ENCODE results near the gene CLCN6.

The CLCN6 gene

GRCh38 chr1:11813021-11813420, 7.0 kb downstream of the CLCN6 start:
- no peak for DNase-seq (ENCODE audit: low read depth, low spot score)
- ChIA-PET CTCF (no interaction called here), POLR2A (no interaction called here)
- no peak for TF ChIP-seq CTCF (IDR thresholded peaks at IDR 0.05; ENCODE audit: insufficient read depth, low read length, missing control alignments)
- no peak overlapping the region for H3K4me3 ChIP-seq (ENCODE audit: low read depth, low read length)

GRCh38 chr1:11817192-11817591, 11.2 kb downstream of the CLCN6 start:
- no peak for DNase-seq (ENCODE audit: low read depth, low spot score)
- CTCF ChIA-PET, result no interaction called here
- H3K4me3 ChIP-seq (ENCODE audit: low read depth, low read length), result no peak overlapping the region
- POLR2A ChIA-PET, result no interaction called here
- no peak for TF ChIP-seq CTCF (IDR thresholded peaks at IDR 0.05; ENCODE audit: insufficient read depth, low read length, missing control alignments)

- ChIA-PET POLR2A (interaction anchor here (1.3 to 1.8 kb wide), 2 partner anchors 17 to 87 kb away, joined by 4 to 10 read pairs; no protein-coding TSS in a partner anchor), CTCF (interaction anchor here (1.2 to 8.7 kb wide), 2 partner anchors 16 to 35 kb away, joined by 3 to 86 read pairs; no protein-coding TSS in a partner anchor)
- DNase-seq (ENCODE audit: low read depth, low spot score), result no peak
- no peak for TF ChIP-seq CTCF (IDR thresholded peaks at IDR 0.05; ENCODE audit: insufficient read depth, low read length, missing control alignments)
- H3K4me3 ChIP-seq (ENCODE audit: low read depth, low read length), result no peak overlapping the region
These were observed 16.1 kb downstream of the CLCN6 start for GRCh38 chr1:11822091-11822490.

GRCh38 chr1:11823366-11824137, 17.6 kb downstream of the CLCN6 start:
- ChIA-PET POLR2A (interaction anchor here (0.7 to 1.3 kb wide), 2 partner anchors 57 to 85 kb away, joined by 4 to 5 read pairs; no protein-coding TSS in a partner anchor), CTCF (interaction anchor here (0.9 to 8.7 kb wide), 3 partner anchors 15 to 786 kb away, joined by 3 to 86 read pairs (median 4); no protein-coding TSS in a partner anchor)
- H3K4me3 ChIP-seq (ENCODE audit: low read depth, low read length), result no peak overlapping the region
- TF ChIP-seq CTCF (IDR thresholded peaks at IDR 0.05; ENCODE audit: insufficient read depth, low read length, missing control alignments), result no peak
- DNase-seq (ENCODE audit: low read depth, low spot score), result no peak

DNA sequence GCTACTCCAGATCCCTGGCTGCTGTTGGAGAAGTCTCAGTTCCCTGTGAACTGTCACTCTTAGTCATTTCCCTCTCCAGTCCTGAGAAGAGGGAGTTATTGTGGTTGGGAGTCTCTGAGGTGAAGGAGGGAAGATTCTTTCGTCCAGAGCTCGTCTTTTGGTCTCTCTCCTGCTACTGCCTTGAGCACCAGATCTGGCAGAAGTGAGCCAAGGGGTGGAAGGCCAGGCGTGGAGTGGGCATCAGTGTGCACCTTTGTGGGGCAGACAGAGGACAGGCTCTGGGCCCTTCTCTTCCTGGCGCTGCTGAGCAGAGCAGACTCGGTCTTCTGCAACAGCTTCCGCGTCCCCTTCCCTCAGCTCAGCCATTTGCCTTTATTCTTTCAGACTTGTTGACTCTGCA, 19.1 kb downstream of the CLCN6 start:
- CTCF ChIA-PET, result interaction anchor here (8.7 kb wide), 1 partner anchor 13 kb away, joined by 86 read pairs; no protein-coding TSS in a partner anchor
- no peak for DNase-seq (ENCODE audit: low read depth, low spot score)
- no peak for TF ChIP-seq CTCF (IDR thresholded peaks at IDR 0.05; ENCODE audit: insufficient read depth, low read length, missing control alignments)
- POLR2A ChIA-PET, result interaction anchor here (1.3 kb wide), 1 partner anchor 83 kb away, joined by 5 read pairs; no protein-coding TSS in a partner anchor
- H3K4me3 ChIP-seq (ENCODE audit: low read depth, low read length), result no peak overlapping the region

DNA sequence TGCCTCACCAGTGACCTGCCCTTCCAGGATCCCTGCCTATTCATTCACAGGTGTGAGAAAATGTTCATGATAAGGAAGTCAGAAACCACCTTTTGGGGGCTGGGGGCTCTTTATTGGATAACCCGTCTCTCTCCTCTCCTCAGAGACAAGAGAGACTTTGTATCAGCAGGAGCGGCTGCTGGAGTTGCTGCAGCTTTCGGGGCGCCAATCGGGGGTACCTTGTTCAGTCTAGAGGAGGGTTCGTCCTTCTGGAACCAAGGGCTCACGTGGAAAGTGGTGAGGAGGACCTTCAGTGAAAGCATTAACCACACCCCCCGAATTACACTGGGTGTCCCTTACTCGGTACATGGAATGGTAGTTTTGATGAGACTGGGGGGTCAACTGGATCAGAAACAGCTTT, 21.0 kb downstream of the CLCN6 start:
- no peak overlapping the region for H3K4me3 ChIP-seq (ENCODE audit: low read depth, low read length)
- CTCF ChIA-PET, result interaction anchor here (8.7 kb wide), 1 partner anchor 11 kb away, joined by 86 read pairs; no protein-coding TSS in a partner anchor
- no peak for DNase-seq (ENCODE audit: low read depth, low spot score)
- POLR2A ChIA-PET, result no interaction called here
- TF ChIP-seq CTCF (IDR thresholded peaks at IDR 0.05; ENCODE audit: insufficient read depth, low read length, missing control alignments), result no peak

Data from AG04449 (cell line).